HG02840 (cell line): ENCODE measurements around the gene RUSF1.

ENCODE experiments used
- ATAC-seq: cut with Tn5 transposase; IDR thresholded peaks from one replicate; pipeline ENCODE4 v1.9.1; 2021; ENCODE audit warnings: mild to moderate bottlenecking, moderate library complexity, moderate number of reproducible peaks; ENCODE audit not compliant: unreplicated experiment, low FRiP score

The RUSF1 gene

DNA sequence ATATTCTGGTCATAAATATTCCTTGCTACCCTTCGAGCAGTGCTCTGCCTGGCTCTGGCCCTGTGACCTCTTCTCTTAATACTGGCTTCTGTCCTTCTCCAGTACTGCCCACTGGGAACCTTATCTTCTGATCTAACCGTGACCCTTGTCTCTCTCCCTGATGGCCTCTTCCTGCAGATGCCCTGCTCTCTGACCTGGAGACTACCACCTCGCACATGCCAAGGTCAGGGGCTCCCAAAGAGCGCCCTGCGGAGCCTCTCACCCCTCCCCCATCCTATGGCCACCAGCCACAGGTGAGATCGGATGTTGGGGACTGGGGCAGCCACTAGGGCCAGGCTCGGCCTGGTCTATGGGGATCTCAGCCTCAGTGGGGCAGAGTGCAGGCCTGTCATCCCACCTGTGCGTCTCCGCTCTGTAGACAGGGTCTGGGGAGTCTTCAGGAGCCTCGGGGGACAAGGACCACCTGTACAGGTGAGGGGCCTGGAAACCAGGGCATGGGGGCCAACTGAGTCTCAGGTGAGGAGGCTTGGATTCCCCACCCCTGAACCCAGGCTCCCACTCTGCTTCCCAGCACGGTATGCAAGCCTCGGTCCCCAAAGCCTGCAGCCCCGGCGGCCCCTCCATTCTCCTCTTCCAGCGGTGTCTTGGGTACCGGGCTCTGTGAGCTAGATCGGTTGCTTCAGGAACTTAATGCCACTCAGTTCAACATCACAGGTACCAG, 34.8 kb downstream of the RUSF1 start:
- ATAC-seq = no peak

DNA sequence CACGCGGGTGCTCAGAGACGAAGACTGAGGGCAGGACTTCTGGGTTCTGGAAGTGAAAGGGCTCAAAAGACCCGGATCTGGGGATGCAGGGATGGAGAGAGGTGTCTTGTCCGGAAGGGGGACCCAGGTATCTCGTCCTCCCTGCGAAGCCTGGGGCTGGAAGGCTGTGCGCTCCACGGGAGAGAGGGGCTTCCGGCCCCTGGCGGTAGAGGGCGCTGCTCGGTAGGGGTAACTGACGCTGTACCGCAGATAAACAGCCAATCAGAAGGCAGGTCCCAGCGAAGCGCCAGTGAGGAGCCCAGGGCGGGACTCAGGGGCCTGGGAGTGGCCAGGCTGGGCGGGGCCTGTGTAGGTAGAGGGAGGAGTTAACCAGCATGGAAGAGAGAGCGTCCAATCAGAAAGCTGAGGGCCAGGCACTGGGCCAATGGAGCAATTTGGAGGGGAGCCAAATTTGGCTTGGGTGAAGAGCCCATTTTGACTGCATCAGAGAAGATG, 35.4 kb downstream of the RUSF1 start:
- ATAC-seq = peak; percentile 66

DNA sequence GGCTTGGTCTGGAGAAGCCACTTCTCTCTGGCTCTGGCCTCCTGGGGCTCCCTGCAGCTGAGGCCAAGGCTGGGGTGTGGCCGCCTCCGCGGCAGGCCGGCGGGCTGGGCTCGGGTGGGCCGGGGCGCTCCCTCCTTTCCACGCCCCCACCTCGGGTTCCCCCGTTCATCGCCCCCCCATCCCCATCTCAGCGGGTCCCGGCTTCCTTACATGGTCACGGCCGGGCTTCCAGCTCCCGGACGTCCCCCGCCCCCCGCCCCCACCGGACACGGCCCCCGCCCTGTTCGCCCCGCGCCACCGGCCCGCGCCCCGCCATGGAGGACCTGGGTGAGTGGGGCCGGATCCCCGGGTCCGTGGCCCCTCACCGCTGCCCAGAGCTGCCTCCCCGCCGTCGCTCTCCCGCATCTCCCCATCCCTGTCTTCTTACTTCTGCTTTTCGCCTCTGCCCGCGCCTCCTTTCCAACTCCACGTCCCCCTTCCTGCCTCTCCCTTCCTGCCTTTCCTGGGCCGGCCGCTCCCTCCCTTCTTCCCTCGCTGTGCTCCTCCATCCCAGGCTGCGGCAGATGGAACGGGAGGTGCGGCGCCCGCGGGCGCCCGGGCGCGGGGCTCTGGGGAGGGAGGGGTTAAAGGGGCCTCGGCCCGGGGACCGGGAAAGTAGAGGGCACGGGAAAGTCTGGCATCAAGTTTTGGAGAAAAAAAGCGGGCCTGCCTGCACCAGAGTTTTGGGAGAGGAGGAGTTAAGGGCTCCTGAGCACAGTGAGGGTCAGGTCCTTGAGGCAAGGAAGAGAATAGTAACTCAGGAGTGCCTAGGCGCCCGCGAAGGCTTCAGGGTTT, 36.1 kb downstream of the RUSF1 start, which contains the start of gene TGFB1I1:
Gene TGFB1I1, plus strand, starts transcription at position 278 of the 834 bp plus-strand sequence. Its CDS starts 37 bp downstream, at position 315.
- ATAC-seq = peak; percentile 20

DNA sequence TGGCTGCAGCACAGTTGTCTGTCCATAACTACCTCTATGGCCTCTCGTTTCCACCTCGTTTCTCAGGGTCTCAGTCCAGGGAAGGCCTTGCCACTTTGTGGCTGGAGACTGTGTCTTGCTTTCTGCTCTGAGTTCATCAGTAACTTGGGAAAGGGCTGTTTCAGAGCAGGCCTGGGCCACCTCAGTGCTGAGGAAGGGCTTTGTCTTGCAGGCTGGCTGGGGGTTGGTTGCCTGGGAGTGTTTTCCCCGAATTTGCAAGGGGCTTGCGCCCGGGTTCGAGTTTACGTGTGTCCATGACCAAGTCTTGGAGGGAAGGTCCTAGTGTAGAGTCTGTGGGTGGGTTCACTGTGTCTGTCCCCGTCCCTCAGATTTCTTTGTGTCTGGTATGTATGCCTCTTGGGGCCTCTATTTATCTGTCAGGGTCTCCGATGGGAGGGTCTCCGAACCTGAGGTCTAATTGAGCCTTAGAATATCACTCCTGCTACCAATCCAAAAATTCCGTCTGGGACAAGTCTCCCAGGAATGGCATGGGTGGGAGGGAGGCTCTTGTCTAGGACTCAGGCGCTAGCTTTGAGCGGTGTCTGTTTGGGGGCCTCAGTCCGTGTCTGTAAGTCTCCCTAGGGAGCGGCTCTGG, 36.8 kb downstream of the RUSF1 start:
- ATAC-seq = no peak

DNA sequence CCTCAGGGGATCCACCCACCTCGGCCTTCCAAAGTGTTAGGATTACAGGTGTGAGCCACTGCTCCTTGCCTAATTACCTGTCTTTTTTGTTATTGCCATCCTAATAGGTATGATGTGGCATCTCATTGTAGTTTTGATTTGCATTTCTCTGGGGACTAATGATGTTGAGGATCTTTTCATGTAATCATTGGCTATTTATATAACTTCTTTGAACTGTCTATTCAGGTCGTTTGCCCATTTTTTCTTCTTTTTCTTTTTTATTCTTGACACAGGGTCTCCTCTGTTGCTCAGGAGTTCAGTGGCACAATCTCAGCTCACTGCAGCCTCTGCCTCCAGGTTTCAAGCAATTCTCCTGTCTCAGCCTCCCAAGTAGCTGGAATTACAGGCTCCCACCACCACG, 37.6 kb downstream of the RUSF1 start:
- no peak for ATAC-seq

DNA sequence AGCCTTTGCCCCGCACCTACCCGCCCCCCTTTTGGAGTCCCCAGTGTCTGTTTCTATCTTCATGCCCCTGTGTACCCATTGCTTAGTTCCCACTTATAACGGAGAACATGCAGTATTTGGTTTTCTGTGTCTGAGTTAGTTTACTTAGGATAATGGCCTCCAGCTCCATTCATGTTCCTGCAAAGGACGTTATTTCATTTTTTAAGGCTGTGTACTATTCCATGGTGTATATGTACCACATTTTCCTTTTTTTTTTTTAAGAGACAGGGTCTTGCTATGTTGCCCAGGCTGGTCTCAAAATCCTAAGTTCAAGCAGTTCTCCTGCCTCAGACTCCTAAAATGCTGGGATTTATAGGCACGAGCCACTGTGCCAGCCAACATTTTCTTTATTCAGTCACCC, 40.3 kb downstream of the RUSF1 start:
- ATAC-seq = no peak

DNA sequence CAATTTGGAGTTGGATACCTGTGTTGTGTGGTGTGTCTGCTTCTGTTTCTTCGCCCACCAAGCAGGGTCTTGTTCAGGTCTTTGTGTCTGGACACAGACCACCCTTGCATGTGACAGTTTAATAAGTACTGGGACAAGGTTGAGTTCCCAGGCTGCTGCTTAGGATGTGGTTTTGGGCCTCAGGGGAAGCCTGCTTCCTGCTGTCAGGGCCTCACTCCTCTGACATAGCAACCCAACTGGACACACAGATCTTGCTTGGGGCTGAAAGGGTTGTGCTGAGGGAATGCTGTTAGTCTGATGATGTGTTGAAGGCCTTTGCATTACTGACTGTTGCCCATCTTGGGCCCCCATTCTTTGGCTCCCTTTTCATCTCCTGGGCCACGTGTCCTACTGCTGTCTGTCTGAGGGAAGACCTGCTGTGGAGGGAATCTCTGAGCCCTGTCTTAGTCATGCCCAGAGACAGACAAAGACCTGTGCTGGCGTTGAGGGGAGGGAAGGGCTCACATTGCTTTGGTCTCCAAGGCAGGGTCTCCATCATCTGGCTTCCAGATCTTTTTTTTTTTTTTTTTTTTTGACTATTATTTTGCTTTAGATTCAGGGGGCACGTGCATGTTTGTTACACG, 40.9 kb downstream of the RUSF1 start:
- no peak for ATAC-seq

DNA sequence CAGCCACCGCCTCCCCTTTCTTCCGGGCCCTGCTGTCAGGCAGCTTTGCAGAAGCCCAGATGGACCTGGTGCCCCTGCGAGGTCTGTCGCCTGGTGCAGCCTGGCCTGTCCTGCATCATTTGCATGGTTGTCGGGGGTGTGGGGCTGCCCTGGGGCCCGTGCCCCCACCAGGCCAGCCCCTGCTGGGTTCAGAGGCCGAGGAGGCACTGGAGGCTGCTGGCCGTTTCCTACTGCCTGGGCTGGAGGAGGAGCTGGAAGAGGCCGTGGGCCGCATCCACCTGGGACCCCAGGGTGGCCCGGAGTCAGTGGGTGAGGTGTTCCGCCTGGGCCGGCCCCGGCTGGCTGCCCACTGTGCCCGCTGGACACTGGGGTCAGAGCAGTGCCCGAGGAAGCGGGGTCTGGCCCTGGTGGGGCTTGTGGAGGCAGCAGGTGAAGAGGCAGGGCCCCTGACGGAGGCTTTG, 41.8 kb downstream of the RUSF1 start:
- ATAC-seq = no peak

DNA sequence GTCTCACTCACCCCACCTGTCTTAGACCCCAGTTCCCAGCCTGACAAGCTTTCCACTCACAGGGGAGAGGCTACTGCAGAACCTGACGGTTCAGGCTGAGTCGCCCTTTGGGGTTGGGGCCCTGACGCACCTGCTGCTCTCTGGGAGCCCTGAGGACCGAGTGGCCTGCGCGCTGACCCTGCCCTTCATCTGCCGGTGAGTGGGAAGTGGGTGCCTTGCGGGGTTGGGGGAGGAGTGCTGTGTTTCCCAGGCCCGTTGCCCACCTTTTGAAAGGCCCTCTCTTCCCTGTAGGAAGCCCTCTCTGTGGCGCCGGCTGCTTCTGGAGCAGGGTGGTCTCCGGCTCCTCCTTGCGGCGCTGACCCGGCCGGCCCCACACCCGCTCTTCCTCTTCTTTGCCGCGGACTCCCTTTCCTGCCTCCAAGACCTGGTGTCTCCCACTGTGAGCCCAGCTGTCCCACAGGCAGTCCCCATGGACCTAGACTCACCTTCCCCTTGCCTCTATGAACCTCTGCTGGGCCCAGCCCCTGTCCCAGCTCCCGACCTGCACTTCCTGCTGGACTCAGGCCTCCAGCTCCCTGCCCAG, 42.3 kb downstream of the RUSF1 start:
- ATAC-seq = no peak

DNA sequence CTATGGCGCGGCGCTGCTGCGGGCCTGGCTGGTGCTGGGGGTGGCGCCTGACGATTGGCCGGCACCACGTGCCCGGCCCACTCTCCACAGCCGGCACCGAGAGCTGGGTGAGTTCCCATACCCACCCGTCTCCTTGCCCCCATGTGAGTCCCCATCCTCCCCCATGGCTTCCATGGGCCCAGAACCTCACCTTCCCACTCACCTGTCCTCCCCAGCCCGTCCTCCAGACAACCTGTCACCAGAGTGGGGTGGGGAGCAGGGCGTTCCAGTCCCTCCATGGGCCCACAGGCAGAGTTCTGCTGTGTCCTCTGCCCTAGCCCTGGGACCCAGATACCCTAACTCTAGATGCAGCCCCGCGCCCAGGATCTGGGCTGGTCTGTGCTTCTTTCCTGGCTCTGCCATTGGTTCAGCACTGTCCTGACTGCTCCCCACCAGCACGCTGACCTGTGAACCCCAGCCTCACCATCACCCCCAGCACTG, 43.4 kb downstream of the RUSF1 start:
- no peak for ATAC-seq

DNA sequence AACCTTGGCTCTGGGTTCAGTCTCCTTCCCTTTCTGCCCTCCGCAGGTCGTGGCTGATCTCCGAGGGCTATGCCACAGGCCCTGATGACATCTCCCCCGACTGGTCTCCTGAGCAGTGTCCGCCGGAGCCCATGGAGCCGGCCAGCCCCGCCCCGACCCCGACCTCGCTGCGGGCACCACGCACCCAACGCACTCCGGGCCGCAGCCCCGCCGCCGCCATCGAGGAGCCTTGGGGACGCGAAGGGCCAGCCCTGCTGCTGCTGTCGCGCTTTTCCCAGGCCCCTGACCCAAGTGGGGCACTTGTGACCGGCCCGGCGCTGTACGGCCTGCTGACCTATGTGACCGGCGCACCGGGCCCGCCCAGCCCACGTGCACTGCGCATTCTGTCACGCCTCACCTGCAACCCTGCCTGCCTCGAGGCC, 43.8 kb downstream of the RUSF1 start:
- ATAC-seq = no peak

DNA sequence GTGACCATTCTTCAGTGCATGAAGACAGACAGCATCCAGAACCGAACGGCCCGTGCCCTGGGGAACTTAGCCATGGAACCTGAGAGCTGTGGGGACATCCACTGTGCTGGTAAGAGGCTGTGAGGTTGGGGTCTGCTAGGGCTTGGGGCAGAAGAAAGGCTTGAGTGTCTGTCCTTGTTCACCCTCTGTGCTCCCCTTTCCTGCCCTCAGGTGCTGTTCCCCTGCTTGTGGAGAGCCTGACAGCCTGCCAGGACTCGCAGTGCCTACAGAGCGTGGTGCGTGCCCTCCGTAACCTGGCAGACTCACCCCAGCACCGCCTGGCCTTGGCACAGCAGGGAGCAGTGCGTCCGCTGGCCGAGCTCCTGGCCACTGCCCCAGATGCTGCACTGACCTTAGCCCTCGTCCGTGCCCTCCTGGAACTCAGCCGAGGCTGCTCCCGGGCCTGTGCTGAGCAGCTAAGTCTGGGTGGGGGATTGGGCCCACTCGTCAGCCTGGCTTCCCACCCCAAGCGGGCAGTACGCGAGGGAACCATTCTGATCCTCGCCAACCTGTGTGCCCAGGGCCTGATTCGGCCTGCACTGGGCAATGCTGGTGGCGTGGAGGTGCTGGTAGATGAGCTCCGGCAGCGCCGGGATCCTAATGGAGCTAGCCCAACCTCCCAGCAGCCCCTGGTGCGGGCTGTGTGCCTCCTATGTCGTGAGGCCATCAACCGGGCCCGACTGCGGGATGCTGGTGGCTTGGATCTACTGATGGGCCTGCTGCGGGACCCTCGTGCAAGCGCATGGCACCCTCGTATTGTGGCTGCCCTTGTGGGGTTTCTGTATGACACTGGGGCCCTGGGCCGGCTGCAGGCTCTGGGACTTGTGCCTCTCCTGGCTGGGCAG, 46.0 kb downstream of the RUSF1 start:
- no peak for ATAC-seq

DNA sequence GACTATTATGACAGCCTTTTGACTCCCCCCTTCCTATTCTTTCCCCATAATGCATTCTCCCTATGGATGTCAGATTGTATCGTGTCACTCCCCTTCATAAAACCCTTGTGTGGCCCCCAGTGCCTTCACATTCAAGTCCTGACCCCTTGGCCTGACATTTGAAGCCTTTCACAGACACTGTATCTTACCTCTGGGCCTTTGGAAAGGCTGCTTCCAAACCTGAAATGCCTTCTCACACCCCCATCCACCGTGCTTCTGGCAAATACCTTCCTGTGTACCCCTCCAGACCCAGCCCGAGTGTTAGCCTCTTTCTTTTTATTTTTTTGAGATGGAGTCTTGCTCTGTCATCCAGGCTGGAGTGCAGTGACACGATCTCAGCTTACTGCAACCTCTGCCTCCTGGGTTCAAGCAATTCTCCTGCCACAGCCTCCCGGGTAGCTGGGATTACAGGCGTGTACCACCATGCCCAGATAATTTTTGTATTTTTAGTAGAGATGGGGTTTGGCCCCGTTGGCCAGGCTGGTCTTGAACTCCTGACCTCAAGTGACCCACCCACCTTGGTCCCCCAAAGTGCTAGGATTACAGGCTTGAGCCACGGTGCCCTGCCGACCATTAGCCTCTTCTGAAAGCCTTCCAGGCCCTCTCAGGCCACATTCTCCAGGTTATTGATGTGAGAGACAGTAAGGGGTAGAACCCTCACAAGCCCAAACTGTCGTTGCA, 46.8 kb downstream of the RUSF1 start:
- no peak for ATAC-seq

DNA sequence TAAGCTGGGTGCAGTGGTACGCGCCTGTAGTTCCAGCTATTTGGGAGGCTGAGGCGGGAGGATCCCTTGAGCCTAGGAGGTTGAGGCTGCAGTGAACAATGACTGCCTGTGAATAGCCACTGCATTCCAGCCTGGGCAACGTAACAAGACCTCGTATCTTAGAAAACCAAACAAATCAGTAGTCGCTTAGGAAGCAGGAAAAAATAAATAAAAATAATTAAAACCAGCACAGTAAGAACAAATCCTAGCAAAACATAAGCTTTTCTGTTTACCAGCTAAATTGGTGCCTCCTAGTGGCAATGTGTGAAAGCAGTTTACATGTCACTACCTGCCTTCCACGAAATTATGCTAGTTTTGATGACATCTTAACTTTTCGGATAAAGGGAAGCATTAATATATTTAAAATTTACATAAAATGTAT, 47.6 kb downstream of the RUSF1 start:
- no peak for ATAC-seq

DNA sequence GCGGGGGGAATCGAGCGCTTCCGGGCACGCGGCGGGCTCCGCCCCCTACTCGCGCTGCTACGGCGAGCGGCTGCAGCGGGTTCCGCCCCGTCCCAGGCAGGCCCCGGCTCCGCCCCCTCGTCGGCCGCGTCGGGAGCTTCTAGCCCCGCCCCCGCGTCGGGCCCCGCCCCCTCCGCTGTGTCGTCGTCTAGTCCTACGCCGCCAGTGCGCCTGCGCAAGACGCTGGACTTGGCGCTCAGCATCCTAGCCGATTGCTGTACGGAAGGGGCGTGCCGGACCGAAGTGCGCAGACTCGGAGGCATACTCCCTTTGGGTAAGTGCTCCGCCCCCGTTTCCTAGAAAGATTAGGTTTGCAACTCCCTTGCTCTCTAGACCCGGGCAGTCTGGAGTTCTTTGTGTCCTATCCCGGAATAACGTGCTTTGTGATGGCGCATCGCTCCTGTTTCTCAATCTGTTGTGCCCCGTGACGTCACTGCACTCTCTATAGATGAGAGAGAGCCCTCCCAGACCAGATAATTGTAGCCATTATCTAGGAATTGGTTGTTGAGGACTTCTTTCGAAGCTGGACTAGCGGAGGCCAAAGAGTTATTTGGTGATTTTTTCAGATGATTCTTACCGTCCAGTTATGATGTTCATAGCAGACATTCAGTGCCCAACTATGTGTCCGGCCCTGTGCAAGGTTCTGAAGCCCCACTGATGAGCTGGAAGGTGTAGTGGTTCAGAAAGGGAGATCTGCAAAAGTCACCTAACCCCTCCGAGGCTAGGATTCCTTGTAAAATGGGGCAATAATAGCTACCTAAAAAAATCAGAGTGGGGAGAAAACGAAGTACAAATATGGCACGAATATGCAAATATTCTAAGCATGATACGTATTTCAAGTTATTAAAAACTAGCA, 48.3 kb downstream of the RUSF1 start:
- peak; percentile 76 for ATAC-seq

DNA sequence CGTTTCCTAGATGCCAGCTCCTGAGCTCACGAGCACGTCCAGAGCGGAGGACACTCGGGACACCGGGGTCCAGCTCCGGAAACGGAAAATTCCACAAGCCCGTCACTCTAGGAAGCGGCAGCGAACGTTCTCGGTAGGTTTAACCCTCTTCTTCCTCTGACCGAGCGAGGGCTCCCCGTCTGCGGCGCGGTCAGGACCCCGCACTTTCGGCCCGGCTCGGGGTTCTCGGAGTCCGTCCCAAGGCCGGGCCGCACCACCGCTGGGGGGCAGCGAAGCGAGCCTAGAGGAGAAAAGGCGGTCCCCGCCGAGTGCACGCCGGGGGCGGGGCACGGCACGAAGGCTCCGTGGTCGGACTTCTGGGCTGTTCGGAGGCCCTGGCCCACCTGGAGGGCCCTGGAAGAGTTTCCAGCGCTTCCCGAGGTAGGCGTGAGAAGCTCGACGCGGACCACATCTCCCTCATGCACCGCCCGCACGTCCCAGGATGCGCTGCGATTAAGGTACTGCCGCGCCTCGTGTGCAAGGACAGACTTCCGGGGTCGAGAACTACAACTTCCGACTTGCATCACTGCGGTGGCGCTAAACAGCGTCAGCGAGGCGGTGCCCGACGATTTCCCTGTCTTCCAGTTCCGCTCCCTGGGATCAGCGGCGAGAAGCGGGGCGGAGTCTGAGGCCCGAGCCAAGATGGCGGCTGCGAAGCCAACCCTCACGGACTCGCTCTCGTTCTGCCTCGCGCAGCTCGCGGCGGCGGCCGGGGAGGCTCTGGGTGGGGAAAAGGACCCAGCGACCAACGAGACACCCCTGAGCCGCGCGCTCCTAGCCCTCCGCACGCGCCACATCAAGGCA, 49.1 kb downstream of the RUSF1 start, which contains the start of gene ARMC5:
Gene ARMC5, plus strand, starts transcription at position 658 of the 843 bp plus-strand sequence. Its CDS starts 24 bp downstream, at position 682.
- peak; percentile 79 for ATAC-seq
